GM12878 (cell line): ENCODE results near the gene CDKN1B. TPM values are rescaled to one million over a fixed set of nuclear protein-coding genes. Genes with fewer than 3 reads are reported as not detected.

Experiments
- BACH1 ChIP-seq: fragments of 450-650 bp; IDR thresholded peaks from 2 replicates; pipeline ENCODE4 v1.6.1; 2017; ENCODE audit warnings: mild to moderate bottlenecking, borderline replicate concordance
- CBFB ChIP-seq: IDR thresholded peaks from 2 replicates; pipeline ENCODE4 v1.6.1; 2016; ENCODE audit warnings: antibody characterized with exemption, low read depth
- CBX3 ChIP-seq: fragments of 200-600 bp; sonication (generic); IDR thresholded peaks from 2 replicates; pipeline ENCODE4 v1.6.1; 2016; ENCODE audit warnings: low read depth, borderline replicate concordance
- CHD1 ChIP-seq: IDR thresholded peaks from 2 replicates; pipeline ENCODE4 v1.6.1; 2012; ENCODE audit warnings: low read depth, low read length, improper control_type of control experiment
- EZH2 ChIP-seq: IDR thresholded peaks from 2 replicates; pipeline ENCODE4 v1.6.1; 2012; ENCODE audit warnings: low read depth, mild to moderate bottlenecking, control low read depth, inconsistent platforms, low read length, borderline replicate concordance; ENCODE audit not compliant: control insufficient read depth
- HCFC1 ChIP-seq: fragments of 150-350 bp; IDR thresholded peaks from 2 replicates; pipeline ENCODE4 v1.6.1; 2014; ENCODE audit warnings: low read length
- KAT2A ChIP-seq: conservative IDR thresholded peaks from 2 replicates; pipeline ENCODE4 v1.6.1; 2011; ENCODE audit warnings: low read depth, low read length; ENCODE audit not compliant: control insufficient read depth
- NBN ChIP-seq: fragments of 450-650 bp; IDR thresholded peaks from 2 replicates; pipeline ENCODE4 v1.6.1; 2016
- NFIC ChIP-seq: IDR thresholded peaks from 2 replicates; pipeline ENCODE4 v1.6.1; 2012; ENCODE audit warnings: low read depth, mild to moderate bottlenecking, inconsistent platforms, low read length, moderate library complexity
- NFXL1 ChIP-seq: fragments of 450-650 bp; IDR thresholded peaks from 2 replicates; pipeline ENCODE4 v1.6.1; 2017; ENCODE audit warnings: antibody characterized with exemption, mild to moderate bottlenecking, borderline replicate concordance
- NKRF ChIP-seq: fragments of 450-650 bp; conservative IDR thresholded peaks from 2 replicates; pipeline ENCODE4 v1.6.1; 2017; ENCODE audit warnings: mild to moderate bottlenecking, moderate library complexity
- POLR2AphosphoS2 ChIP-seq: IDR thresholded peaks from 2 replicates; pipeline ENCODE4 v1.6.1; 2011; ENCODE audit warnings: low read depth, mild to moderate bottlenecking, low read length, improper control_type of control experiment, moderate library complexity
- RAD51 ChIP-seq: fragments of 450-650 bp; IDR thresholded peaks from 2 replicates; pipeline ENCODE4 v1.6.1; 2016; ENCODE audit warnings: moderate library complexity, mild to moderate bottlenecking, inconsistent platforms
- RELA ChIP-seq: fragments of 450-650 bp; IDR thresholded peaks from 2 replicates; pipeline ENCODE4 v1.8.0; 2014; ENCODE audit warnings: borderline replicate concordance; ENCODE audit not compliant: partially characterized antibody
- TCF12 ChIP-seq: IDR thresholded peaks from 2 replicates; pipeline ENCODE4 v1.6.1; 2011; ENCODE audit warnings: low read depth, mild to moderate bottlenecking, low read length
- WRNIP1 ChIP-seq: IDR thresholded peaks from 2 replicates; pipeline ENCODE4 v1.6.1; 2011; ENCODE audit warnings: low read depth, low read length, improper control_type of control experiment, borderline replicate concordance
- ZBTB40 ChIP-seq: fragments of 450-650 bp; IDR thresholded peaks from 2 replicates; pipeline ENCODE4 v1.6.1; 2016; ENCODE audit warnings: mild to moderate bottlenecking, moderate library complexity, borderline replicate concordance
- polyA plus RNA-seq, 11 experiments: library from polyadenylated mRNA; depleted of rRNA in 4 of 11; unstranded in 6 of 11; stranded (reverse) in 5 of 11; fragments of >200 nt; fragmentation: Nextera tagmentation in 4 of 11; fragmentation: Illumina TruSeq in 1 of 11; extraction: Ambion mirVana in 4 of 11; extraction: Trizol in 1 of 11; gene quantifications; 1 replicate in 1 of 11; 2 replicates in 10 of 11; pipeline versions ENCODE4 v1.2.1 to v1.2.3, GENCODE V29; 2011 to 2016; ENCODE audit warnings: inconsistent platforms in 2 of 11, missing spikeins in 2 of 11, low read depth in 1 of 11
- total RNA-seq, 4 experiments: library from RNA; depleted of rRNA in 3 of 4; stranded (reverse); fragments of >200 nt in 3 of 4; fragmentation: Illumina TruSeq in 1 of 4; extraction: Trizol in 1 of 4; gene quantifications; 2 replicates each; pipeline versions ENCODE4 v1.2.1 to v1.2.3, GENCODE V29; 2013 to 2021
- TF ChIP-seq, protein P1 (sequence below): fragments of 450-650 bp; IDR thresholded peaks from 2 replicates; pipeline ENCODE4 v1.6.1; 2017; ENCODE audit warnings: borderline replicate concordance
- TF ChIP-seq, protein P2 (sequence below): fragments of 450-650 bp; IDR thresholded peaks from 2 replicates; pipeline ENCODE4 v1.6.1; 2017; ENCODE audit warnings: mild to moderate bottlenecking

CDKN1B gene
- total and polyA plus RNA-seq, 10 of the 15 experiments (the other 5 are each of a cell fraction or from before 2014, with no cell fraction given) = 4.2 to 39.1 (median 23.1) TPM

DNA sequence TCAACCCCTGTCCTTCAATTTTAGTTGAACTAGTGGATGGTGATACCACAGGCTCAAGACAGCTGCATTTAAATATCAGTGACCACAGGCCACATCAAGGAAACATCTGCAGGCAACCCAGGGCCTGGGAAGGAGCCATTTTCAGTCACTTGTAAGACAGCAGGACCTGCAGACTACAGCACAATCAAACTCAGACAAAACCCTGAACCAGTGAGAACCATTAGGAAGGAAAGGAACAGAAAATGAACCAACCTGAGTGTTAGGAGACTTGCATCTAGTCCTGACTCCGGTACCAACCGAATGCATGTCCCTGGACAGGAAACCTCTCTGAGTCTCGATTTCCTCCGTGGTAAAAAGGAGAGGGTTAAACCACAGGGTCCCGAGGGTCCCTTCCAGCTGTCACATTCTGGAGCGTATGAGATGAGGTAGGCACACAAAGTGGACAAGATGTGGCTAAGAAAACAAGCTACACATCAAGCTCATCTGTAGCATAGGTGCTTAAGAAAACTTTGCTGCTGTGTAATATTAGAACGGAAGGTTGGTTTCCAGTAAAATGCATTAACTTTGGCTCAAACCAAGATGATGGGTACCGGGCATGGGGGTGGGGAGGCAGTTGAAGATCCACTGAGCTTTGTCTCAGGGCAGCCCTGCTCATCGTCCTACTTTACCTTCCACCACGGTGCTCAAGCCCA lies 1.6 kb upstream of the CDKN1B start (continued):
- TF ChIP-seq NKRF (no peak; the same call in 1 of the 2 replicates), CBX3 (no peak), RAD51 (no peak), CHD1 (0 out of 2 replicates have a peak, but pooled peaks have one; percentile 92), ZBTB40 (no peak; the same call in 1 of the 2 replicates), TCF12 (peak; percentile 97), NFIC (peak; percentile 72), POLR2AphosphoS2 (peak; percentile 51; the same call in 1 of the 2 replicates), WRNIP1 (peak; percentile 72; the same call in 1 of the 2 replicates), HCFC1 (no peak; the same call in 1 of the 2 replicates), KAT2A (no peak), NFXL1 (no peak), EZH2 (no peak), RELA (no peak), BACH1 (no peak), CBFB (peak; percentile 86), NBN (peak; percentile 27; the same call in 1 of the 2 replicates)
- TF ChIP-seq, protein P1, sequence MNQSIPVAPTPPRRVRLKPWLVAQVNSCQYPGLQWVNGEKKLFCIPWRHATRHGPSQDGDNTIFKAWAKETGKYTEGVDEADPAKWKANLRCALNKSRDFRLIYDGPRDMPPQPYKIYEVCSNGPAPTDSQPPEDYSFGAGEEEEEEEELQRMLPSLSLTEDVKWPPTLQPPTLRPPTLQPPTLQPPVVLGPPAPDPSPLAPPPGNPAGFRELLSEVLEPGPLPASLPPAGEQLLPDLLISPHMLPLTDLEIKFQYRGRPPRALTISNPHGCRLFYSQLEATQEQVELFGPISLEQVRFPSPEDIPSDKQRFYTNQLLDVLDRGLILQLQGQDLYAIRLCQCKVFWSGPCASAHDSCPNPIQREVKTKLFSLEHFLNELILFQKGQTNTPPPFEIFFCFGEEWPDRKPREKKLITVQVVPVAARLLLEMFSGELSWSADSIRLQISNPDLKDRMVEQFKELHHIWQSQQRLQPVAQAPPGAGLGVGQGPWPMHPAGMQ = no peak
- TF ChIP-seq, protein P2, sequence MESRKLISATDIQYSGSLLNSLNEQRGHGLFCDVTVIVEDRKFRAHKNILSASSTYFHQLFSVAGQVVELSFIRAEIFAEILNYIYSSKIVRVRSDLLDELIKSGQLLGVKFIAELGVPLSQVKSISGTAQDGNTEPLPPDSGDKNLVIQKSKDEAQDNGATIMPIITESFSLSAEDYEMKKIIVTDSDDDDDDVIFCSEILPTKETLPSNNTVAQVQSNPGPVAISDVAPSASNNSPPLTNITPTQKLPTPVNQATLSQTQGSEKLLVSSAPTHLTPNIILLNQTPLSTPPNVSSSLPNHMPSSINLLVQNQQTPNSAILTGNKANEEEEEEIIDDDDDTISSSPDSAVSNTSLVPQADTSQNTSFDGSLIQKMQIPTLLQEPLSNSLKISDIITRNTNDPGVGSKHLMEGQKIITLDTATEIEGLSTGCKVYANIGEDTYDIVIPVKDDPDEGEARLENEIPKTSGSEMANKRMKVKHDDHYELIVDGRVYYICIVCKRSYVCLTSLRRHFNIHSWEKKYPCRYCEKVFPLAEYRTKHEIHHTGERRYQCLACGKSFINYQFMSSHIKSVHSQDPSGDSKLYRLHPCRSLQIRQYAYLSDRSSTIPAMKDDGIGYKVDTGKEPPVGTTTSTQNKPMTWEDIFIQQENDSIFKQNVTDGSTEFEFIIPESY = no peak
